Astrocyte (in vitro differentiated cells and primary cell): ENCODE data around the gene ZBTB46.

Experiments used
- CTCF ChIP-seq: IDR thresholded peaks from 2 replicates; pipeline ENCODE4 v1.5.1; 2011; ENCODE audit warnings: low read depth, mild to moderate bottlenecking, inconsistent platforms, low read length, moderate library complexity; ENCODE audit not compliant: insufficient read depth
- EZH2 ChIP-seq: IDR thresholded peaks from 2 replicates; pipeline ENCODE4 v1.6.1; 2012; ENCODE audit warnings: mild to moderate bottlenecking, low read length, inconsistent platforms; ENCODE audit not compliant: insufficient read depth

- no peak for TF ChIP-seq CTCF
- TF ChIP-seq EZH2, result no peak
These were observed 15.8 kb upstream of the ZBTB46 start for GRCh38 chr20:63846888-63847236.
